ENCODE measurements around the gene NMT1. TPM values are rescaled to one million over a fixed set of nuclear protein-coding genes. Genes with fewer than 3 reads are reported as not detected.

Gene NMT1
- total RNA-seq, 1 experiment from 2014 or later: 173 TPM

DNA sequence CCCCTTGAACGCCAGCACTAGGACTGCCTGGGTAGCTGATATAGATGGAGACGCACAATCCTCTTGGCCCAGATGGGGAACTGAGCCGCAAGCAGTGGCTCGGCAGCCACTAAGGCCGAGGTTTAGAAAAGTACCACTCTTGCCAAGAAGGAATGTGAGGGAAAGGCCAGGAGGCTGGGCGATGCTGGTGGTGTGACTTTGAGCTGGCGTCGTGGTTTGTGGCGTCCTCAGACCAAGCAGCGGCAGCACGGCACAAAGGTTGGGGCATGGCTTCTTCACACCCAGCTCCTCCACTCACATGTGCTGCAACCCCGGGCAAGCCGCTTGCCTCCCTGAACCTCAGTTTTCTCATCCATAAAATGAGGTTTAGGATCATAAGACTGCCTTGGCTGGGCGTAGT, 25.3 kb upstream of the NMT1 start:
- ChIA-PET CTCF (no interaction called here), POLR2A (no interaction called here), RAD21 (ENCODE audit: low non-redundant PET in 1 of 2, low total read pairs in 2 of 2, uncharacterized antibody in 2 of 2, unreplicated experiment in 2 of 2) (no interaction called here)
- Histone ChIP-seq H3K36me3 (ENCODE audit: control insufficient read depth in 1 of 2, insufficient read depth in 2 of 2, low read length in 2 of 2) (peaks cover 1 to 9% of the 10 kb centered on the region in 2 experiments; a peak in 2 of 4 replicates), H3K9ac (ENCODE audit: low read length) (no peak overlapping the region), H3K27me3 (ENCODE audit: insufficient read depth, low read length) (no peaks in the 10 kb centered on the region), H3K79me2 (ENCODE audit: insufficient read depth, low read length) (peaks cover 2% of the 10 kb centered on the region; the same call in 1 of the 2 replicates), H3K4me2 (ENCODE audit: low read length) (no peak overlapping the region), H3K4me1 (ENCODE audit: control insufficient read depth in 1 of 2, insufficient read depth in 2 of 2, low read length in 2 of 2) (no peaks in the 10 kb centered on the region), H3K27ac (ENCODE audit: low read depth, low read length) (no peak overlapping the region), H4K20me1 (ENCODE audit: insufficient read depth) (no peaks in the 10 kb centered on the region), H2AFZ (ENCODE audit: low read depth, low read length, poor library complexity, severe bottlenecking) (no peak overlapping the region), H3K9me3 (ENCODE audit: control insufficient read depth in 1 of 2, insufficient read depth in 1 of 2, low read depth in 1 of 2, low read length in 2 of 2) (no peaks in the 10 kb centered on the region), H3K9me2 (ENCODE audit: insufficient read depth) (no peaks in the 10 kb centered on the region), H3K4me3 (replicated peaks in 1 of 2; ENCODE audit: low read depth in 1 of 2, low read length in 2 of 2) (no peak overlapping the region)
- TF ChIP-seq, protein P1, sequence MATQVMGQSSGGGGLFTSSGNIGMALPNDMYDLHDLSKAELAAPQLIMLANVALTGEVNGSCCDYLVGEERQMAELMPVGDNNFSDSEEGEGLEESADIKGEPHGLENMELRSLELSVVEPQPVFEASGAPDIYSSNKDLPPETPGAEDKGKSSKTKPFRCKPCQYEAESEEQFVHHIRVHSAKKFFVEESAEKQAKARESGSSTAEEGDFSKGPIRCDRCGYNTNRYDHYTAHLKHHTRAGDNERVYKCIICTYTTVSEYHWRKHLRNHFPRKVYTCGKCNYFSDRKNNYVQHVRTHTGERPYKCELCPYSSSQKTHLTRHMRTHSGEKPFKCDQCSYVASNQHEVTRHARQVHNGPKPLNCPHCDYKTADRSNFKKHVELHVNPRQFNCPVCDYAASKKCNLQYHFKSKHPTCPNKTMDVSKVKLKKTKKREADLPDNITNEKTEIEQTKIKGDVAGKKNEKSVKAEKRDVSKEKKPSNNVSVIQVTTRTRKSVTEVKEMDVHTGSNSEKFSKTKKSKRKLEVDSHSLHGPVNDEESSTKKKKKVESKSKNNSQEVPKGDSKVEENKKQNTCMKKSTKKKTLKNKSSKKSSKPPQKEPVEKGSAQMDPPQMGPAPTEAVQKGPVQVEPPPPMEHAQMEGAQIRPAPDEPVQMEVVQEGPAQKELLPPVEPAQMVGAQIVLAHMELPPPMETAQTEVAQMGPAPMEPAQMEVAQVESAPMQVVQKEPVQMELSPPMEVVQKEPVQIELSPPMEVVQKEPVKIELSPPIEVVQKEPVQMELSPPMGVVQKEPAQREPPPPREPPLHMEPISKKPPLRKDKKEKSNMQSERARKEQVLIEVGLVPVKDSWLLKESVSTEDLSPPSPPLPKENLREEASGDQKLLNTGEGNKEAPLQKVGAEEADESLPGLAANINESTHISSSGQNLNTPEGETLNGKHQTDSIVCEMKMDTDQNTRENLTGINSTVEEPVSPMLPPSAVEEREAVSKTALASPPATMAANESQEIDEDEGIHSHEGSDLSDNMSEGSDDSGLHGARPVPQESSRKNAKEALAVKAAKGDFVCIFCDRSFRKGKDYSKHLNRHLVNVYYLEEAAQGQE (IDR thresholded peaks at IDR 0.05; ENCODE audit: low read depth): no peak
- TF ChIP-seq EZH2 (IDR thresholded peaks at IDR 0.05) (no peak), ZFX (IDR thresholded peaks at IDR 0.05) (no peak), RAD21 (IDR thresholded peaks at IDR 0.05; ENCODE audit: low read depth) (no peak), ELF1 (IDR thresholded peaks at IDR 0.05; ENCODE audit: borderline replicate concordance, low read depth) (no peak), CBX3 (IDR thresholded peaks at IDR 0.05; ENCODE audit: low read depth) (no peak), JUND (IDR thresholded peaks at IDR 0.05) (no peak), CEBPB (IDR thresholded peaks at IDR 0.05; ENCODE audit: low read depth) (no peak), TCF7L2 (IDR thresholded peaks at IDR 0.05; ENCODE audit: borderline replicate concordance, extremely low read depth, insufficient read depth, insufficient read length) (no peak), YY1 (IDR thresholded peaks at IDR 0.05; ENCODE audit: extremely low read depth, insufficient replicate concordance, low read depth, low read length) (no peak), POLR2A (IDR thresholded peaks at IDR 0.05; ENCODE audit: borderline replicate concordance, extremely low read depth, insufficient read depth, insufficient read length) (no peak), ZNF274 (IDR thresholded peaks at IDR 0.05; ENCODE audit: low read depth, low read length) (no peak), SIN3A (IDR thresholded peaks at IDR 0.05; ENCODE audit: low read depth) (no peak), EZH2phosphoT487 (IDR thresholded peaks at IDR 0.05; ENCODE audit: borderline replicate concordance) (no peak), SRF (IDR thresholded peaks at IDR 0.05; ENCODE audit: low read depth) (no peak), FOSL1 (IDR thresholded peaks at IDR 0.05; ENCODE audit: low read depth) (no peak), POLR2AphosphoS5 (IDR thresholded peaks at IDR 0.05; ENCODE audit: low read depth, low read length) (no peak)
- TF ChIP-seq, protein P2, sequence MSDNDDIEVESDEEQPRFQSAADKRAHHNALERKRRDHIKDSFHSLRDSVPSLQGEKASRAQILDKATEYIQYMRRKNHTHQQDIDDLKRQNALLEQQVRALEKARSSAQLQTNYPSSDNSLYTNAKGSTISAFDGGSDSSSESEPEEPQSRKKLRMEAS (IDR thresholded peaks at IDR 0.05): no peak
- TF ChIP-seq, protein P3, sequence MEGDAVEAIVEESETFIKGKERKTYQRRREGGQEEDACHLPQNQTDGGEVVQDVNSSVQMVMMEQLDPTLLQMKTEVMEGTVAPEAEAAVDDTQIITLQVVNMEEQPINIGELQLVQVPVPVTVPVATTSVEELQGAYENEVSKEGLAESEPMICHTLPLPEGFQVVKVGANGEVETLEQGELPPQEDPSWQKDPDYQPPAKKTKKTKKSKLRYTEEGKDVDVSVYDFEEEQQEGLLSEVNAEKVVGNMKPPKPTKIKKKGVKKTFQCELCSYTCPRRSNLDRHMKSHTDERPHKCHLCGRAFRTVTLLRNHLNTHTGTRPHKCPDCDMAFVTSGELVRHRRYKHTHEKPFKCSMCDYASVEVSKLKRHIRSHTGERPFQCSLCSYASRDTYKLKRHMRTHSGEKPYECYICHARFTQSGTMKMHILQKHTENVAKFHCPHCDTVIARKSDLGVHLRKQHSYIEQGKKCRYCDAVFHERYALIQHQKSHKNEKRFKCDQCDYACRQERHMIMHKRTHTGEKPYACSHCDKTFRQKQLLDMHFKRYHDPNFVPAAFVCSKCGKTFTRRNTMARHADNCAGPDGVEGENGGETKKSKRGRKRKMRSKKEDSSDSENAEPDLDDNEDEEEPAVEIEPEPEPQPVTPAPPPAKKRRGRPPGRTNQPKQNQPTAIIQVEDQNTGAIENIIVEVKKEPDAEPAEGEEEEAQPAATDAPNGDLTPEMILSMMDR (IDR thresholded peaks at IDR 0.05 in 2 of 3, conservative IDR thresholded peaks at IDR 0.05 in 1 of 3; ENCODE audit: borderline replicate concordance in 1 of 3, insufficient read depth in 1 of 3, low read depth in 2 of 3, low read length in 2 of 3): no peak
- TF ChIP-seq, protein P4, sequence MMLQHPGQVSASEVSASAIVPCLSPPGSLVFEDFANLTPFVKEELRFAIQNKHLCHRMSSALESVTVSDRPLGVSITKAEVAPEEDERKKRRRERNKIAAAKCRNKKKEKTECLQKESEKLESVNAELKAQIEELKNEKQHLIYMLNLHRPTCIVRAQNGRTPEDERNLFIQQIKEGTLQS (IDR thresholded peaks at IDR 0.05): no peak
- intact Hi-C loops (cut with micrococcal nuclease): no loop called here
- BruUV-seq (replicated peaks): no TSS peak
- ATAC-seq (no peak), DNase-seq (ENCODE audit: low read depth, low spot score) (no peak)

All from HCT116 (cell line).